Gastrocnemius medialis (tissue), 4 donors: ENCODE data around the gene PRKCA. TPM values are rescaled to one million over a fixed set of nuclear protein-coding genes. Genes with fewer than 3 reads are reported as not detected.

Experiments used
- ATAC-seq, 2 donors: fragments of 150-250 bp; one replicate each; pipeline ENCODE4 v1.9.1; 2016
- DNase-seq, 2 donors: peaks; one replicate each; pipeline ENCODE4 v3.0.0-alpha.2; 2019
- H3K27ac ChIP-seq, 4 donors: fragments of 200-600 bp; sonication (generic); 1 replicate in 1 of 4; 2 replicates in 3 of 4; pipeline ENCODE4 v1.5.1; 2016 to 2018; ENCODE audit warnings: mild to moderate bottlenecking in 2 of 4, moderate library complexity in 1 of 4
- H3K27me3 ChIP-seq, 3 donors: fragments of 200-600 bp; sonication (generic) in 2 of 3; 1 replicate in 1 of 3; 2 replicates in 2 of 3; pipeline versions ENCODE4 v1.5.1 to v1.6.0; 2016 to 2019; ENCODE audit warnings: mild to moderate bottlenecking in 1 of 3, moderate library complexity in 1 of 3
- H3K36me3 ChIP-seq, 2 donors: fragments of 200-600 bp; sonication (generic) in 1 of 2; one replicate each; pipeline ENCODE4 v1.5.1; 2017 to 2018
- H3K4me1 ChIP-seq, 2 donors: fragments of 200-600 bp; sonication (generic) in 1 of 2; one replicate each; pipeline ENCODE4 v1.5.1; 2016 to 2017; ENCODE audit warnings: mild to moderate bottlenecking in 2 of 2
- H3K4me3 ChIP-seq, 4 donors: fragments of 200-600 bp; sonication (generic) in 3 of 4; 1 replicate in 1 of 4; 2 replicates in 3 of 4; pipeline ENCODE4 v1.5.1; 2016 to 2019; ENCODE audit warnings: mild to moderate bottlenecking in 2 of 4
- H3K9me3 ChIP-seq, 3 donors: fragments of 200-600 bp; sonication (generic) in 2 of 3; 1 replicate in 1 of 3; 2 replicates in 2 of 3; pipeline ENCODE4 v1.5.1; 2016 to 2019
- POLR2A ChIP-seq, 2 donors: fragments of 450-650 bp; IDR thresholded peaks; one replicate each; pipeline ENCODE4 v1.6.1; 2017; ENCODE audit warnings: antibody characterized with exemption in 2 of 2, mild to moderate bottlenecking in 2 of 2, moderate library complexity in 2 of 2
- in situ Hi-C, 4 donors: fragments of 200-750 bp; cut with MboI; loops; one replicate each; pipeline versions ENCODE4 v1.15.0 to v1.8.0; 2017; ENCODE audit warnings: low sequenced_read_pairs in 4 of 4
- intact Hi-C: fragments of 100-400 bp; cut with DNase I; formaldehyde crosslinking; loops from one replicate; pipeline ENCODE4 v1.15.1; 2023; ENCODE audit warnings: low total_unique reads
- total RNA-seq, 4 donors: library from RNA; depleted of rRNA; stranded (reverse); fragments of >200 nt; gene quantifications; one replicate each; pipeline versions ENCODE4 v1.1.0 to v1.2.3, GENCODE V29; 2016
- TF ChIP-seq, protein P1 (sequence below), 5 experiments: fragments of 450-650 bp in 3 of 5; fragments of 200-600 bp in 2 of 5; sonication (generic) in 2 of 5; IDR thresholded peaks in 4 of 5; conservative IDR thresholded peaks in 1 of 5; 1 replicate in 4 of 5; 2 replicates in 1 of 5; pipeline ENCODE4 v1.5.1; 2016 to 2019; ENCODE audit warnings: antibody characterized with exemption in 5 of 5, mild to moderate bottlenecking in 3 of 5, moderate library complexity in 3 of 5

PRKCA gene
- total RNA-seq, 4 donors from 2014 or later: 7.6 to 16.8 (median 11.1) TPM

DNA sequence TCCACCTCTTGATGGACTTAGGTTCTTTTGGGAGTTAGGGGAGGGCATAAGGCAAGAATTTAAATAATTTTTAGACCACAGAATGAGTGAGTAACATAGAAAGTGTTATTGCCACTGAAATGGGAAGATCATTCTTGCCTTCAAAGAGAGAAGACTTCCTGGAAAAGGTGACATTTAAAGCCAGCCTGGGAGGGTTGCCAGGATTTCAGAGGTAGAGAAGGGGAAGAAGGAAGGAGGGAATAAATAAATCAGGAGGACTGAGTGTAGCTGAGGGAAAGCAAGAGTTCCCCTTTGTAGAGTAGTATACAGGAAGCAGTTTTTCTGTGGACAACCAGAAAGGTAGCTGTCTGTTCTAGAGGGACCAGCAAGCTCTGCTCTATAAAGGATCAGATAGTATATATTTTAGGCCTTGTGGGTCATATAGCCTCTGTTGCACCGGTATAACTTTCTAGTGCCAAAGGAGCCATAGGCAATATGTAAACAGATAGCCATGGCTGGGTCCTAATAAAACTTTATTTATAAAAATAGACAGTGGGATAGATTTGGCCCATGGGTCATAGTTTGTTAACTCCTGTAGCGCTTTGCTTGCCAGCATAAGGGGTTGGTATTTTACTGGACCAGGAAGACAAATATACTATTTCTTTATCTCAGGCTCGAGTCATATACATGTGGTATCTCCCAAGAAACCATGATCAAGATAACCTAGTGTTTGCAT, 385.3 kb downstream of the PRKCA start:
- Histone ChIP-seq H3K4me1 (no peaks in the 10 kb centered on the region), H3K27ac (no peak overlapping the region), H3K9me3 (no peaks in the 10 kb centered on the region), H3K36me3 (peaks cover 0 to 12% of the 10 kb centered on the region in 2 donors), H3K27me3 (no peaks in the 10 kb centered on the region), H3K4me3 (no peak overlapping the region)
- ATAC-seq (no peak), DNase-seq (no peak)
- in situ Hi-C loops: no loop called here
- intact Hi-C loops: no loop called here
- no peak for TF ChIP-seq POLR2A (IDR thresholded peaks at IDR 0.05)
- TF ChIP-seq, protein P1, sequence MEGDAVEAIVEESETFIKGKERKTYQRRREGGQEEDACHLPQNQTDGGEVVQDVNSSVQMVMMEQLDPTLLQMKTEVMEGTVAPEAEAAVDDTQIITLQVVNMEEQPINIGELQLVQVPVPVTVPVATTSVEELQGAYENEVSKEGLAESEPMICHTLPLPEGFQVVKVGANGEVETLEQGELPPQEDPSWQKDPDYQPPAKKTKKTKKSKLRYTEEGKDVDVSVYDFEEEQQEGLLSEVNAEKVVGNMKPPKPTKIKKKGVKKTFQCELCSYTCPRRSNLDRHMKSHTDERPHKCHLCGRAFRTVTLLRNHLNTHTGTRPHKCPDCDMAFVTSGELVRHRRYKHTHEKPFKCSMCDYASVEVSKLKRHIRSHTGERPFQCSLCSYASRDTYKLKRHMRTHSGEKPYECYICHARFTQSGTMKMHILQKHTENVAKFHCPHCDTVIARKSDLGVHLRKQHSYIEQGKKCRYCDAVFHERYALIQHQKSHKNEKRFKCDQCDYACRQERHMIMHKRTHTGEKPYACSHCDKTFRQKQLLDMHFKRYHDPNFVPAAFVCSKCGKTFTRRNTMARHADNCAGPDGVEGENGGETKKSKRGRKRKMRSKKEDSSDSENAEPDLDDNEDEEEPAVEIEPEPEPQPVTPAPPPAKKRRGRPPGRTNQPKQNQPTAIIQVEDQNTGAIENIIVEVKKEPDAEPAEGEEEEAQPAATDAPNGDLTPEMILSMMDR (IDR thresholded peaks at IDR 0.05 in 4 of 5, conservative IDR thresholded peaks at IDR 0.05 in 1 of 5): no peak

DNA sequence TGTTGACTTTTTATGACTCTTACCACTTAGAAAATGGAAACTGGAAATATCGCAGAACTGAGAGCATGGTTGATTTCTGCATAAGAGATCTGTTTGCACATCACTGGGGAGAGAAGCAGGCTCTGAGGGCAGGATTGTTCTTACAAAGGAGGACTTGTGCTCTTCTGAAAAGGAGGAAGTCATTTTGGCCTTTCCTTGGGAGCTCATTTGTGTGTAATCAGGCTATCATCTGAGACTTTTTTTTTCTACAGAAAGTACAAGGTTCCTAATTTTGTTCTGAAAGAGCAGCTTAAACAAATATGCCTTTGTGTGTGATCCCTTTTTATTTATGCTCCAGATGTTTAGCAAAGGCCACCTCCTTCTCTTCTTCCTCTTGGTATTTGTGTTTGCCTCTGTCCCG, 386.8 kb downstream of the PRKCA start:
- H3K4me3 ChIP-seq: no peak overlapping the region
- intact Hi-C loops: no loop called here
- TF ChIP-seq POLR2A (IDR thresholded peaks at IDR 0.05): no peak
- TF ChIP-seq, protein P1 (IDR thresholded peaks at IDR 0.05 in 4 of 5, conservative IDR thresholded peaks at IDR 0.05 in 1 of 5): no peak
- H3K27ac ChIP-seq: no peak overlapping the region
- no peak for ATAC-seq
- H3K27me3 ChIP-seq: no peaks in the 10 kb centered on the region
- no peaks in the 10 kb centered on the region for H3K4me1 ChIP-seq
- no peaks in the 10 kb centered on the region for H3K9me3 ChIP-seq
- in situ Hi-C loops: no loop called here
- DNase-seq: no peak
- peaks cover 0 to 12% of the 10 kb centered on the region in 2 donors for H3K36me3 ChIP-seq

DNA sequence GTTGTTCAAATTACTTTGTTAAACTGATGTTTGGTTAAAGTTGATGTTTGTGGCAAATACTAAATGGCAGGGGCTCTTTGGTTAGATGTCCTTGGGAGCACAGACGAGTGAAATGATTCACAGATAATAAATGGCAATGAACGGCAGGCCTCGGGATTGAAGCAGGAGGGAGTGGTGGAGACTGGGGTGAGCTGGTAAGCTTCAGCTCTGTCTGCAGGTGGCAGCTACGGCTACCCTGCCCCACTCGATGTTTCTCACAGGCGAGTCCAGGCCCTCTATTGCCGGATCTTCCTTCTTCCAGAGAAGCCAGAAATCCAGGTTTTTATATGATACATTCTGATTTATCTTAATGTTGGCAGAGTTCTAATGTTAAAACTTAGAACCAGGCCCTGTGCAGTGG, 387.8 kb downstream of the PRKCA start:
- no peak overlapping the region for H3K27ac ChIP-seq
- DNase-seq (no peak), ATAC-seq (no peak)
- no peaks in the 10 kb centered on the region for H3K4me1 ChIP-seq
- no peak for TF ChIP-seq POLR2A (IDR thresholded peaks at IDR 0.05)
- TF ChIP-seq, protein P1 (IDR thresholded peaks at IDR 0.05 in 4 of 5, conservative IDR thresholded peaks at IDR 0.05 in 1 of 5): no peak
- H3K36me3 ChIP-seq: peaks cover 0 to 12% of the 10 kb centered on the region in 2 donors
- H3K9me3 ChIP-seq: no peaks in the 10 kb centered on the region
- in situ Hi-C loops: no loop called here
- no peak overlapping the region for H3K4me3 ChIP-seq
- intact Hi-C loops: no loop called here
- H3K27me3 ChIP-seq: no peaks in the 10 kb centered on the region

DNA sequence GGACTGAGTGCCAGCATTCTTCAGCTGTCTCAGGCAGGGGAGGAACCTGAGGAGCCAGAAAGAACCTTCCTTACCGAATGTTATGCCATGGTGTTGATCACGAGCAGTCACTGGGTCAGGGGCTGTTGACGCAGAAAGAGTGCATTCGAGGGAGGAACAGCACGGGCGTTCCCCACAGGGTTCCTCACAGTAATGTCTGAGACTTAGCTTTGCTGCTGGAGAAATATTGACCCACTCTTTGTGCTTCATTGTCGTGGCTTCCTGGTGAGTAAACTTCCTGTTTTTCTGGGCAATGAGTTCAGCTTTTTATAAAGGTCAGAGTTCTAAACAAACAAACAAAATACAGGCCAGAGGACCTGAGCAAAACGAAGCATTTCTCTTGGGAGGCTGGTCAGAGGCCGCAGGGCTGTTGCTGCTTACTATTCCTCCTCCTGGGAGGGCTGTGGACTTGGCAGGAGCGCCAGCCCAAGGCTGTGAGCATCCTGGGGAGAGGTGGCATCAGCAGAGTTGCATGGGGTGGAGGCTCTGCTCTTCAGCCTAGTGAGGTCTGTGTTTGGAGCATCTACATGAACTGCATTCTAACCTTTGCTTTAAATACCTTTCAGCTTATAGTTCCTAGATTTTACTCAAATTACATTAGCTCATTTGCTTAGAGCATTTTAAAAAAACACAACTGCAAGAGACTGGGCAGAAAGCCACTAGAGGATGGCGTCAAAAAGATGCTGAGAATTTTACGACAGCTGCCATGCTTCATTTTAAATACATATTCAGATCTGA, 389.4 kb downstream of the PRKCA start:
- Histone ChIP-seq H3K27me3 (no peaks in the 10 kb centered on the region), H3K4me1 (no peaks in the 10 kb centered on the region), H3K36me3 (peaks cover 0 to 12% of the 10 kb centered on the region in 2 donors), H3K9me3 (no peaks in the 10 kb centered on the region), H3K27ac (peak overlapping the region; percentile 12 to 39 (median 21)), H3K4me3 (no peak overlapping the region)
- DNase-seq (no peak), ATAC-seq (peak; percentile 16 to 33)
- intact Hi-C loops (no loop called here), in situ Hi-C loops (no loop called here)
- TF ChIP-seq POLR2A (IDR thresholded peaks at IDR 0.05): no peak
- TF ChIP-seq, protein P1 (IDR thresholded peaks at IDR 0.05 in 4 of 5, conservative IDR thresholded peaks at IDR 0.05 in 1 of 5): no peak
